Breast epithelium (tissue), 4 donors: ENCODE measurements around the gene LIMCH1. TPM values are rescaled to one million over a fixed set of nuclear protein-coding genes. Genes with fewer than 3 reads are reported as not detected.
A peak's percentile ranks its signal among the peaks of the same experiment; 100 is the strongest.

Experiments
- DNase-seq, 2 donors: peaks; one replicate each; pipeline ENCODE4 v3.0.0-alpha.2; 2019; ENCODE audit warnings: low spot score in 2 of 2
- H3K27ac ChIP-seq, 2 donors: fragments of 200-600 bp; sonication (generic) in 1 of 2; one replicate each; pipeline ENCODE4 v1.5.1; 2016 to 2019; ENCODE audit warnings: mild to moderate bottlenecking in 1 of 2
- H3K27me3 ChIP-seq, 2 donors: fragments of 200-600 bp; sonication (generic) in 1 of 2; one replicate each; pipeline versions ENCODE4 v1.5.1 to v1.6.0; 2017 to 2019; ENCODE audit warnings: control low read depth in 1 of 2, mild to moderate bottlenecking in 1 of 2
- H3K36me3 ChIP-seq: fragments of 200-600 bp; one replicate; pipeline ENCODE4 v1.5.1; 2019
- H3K4me1 ChIP-seq, 2 donors: fragments of 200-600 bp; sonication (generic); one replicate each; pipeline ENCODE4 v1.5.1; 2016 to 2019; ENCODE audit warnings: control low read depth in 1 of 2
- H3K4me3 ChIP-seq, 3 donors: fragments of 200-600 bp; sonication (generic); 1 replicate in 2 of 3; 2 replicates in 1 of 3; pipeline ENCODE4 v1.5.1; 2016 to 2019; ENCODE audit warnings: mild to moderate bottlenecking in 3 of 3, moderate library complexity in 2 of 3
- H3K9me3 ChIP-seq, 2 donors: fragments of 200-600 bp; sonication (generic) in 1 of 2; one replicate each; pipeline ENCODE4 v1.5.1; 2016 to 2019; ENCODE audit warnings: control low read depth in 1 of 2
- POLR2A ChIP-seq: fragments of 450-650 bp; IDR thresholded peaks from one replicate; pipeline ENCODE4 v1.6.1; 2016; ENCODE audit warnings: antibody characterized with exemption, mild to moderate bottlenecking, moderate library complexity
- POLR2AphosphoS5 ChIP-seq, 3 donors: sonication (generic); formaldehyde crosslinking; IDR thresholded peaks; one replicate each; pipeline ENCODE4 v1.6.1; 2017; ENCODE audit warnings: antibody characterized with exemption in 3 of 3
- intact Hi-C: fragments of 100-400 bp; cut with DNase I; formaldehyde crosslinking; loops from one replicate; pipeline ENCODE4 v1.15.1; 2023; ENCODE audit warnings: low total_unique reads
- total RNA-seq, 3 donors: library from RNA; depleted of rRNA; stranded (reverse); fragments of >200 nt; gene quantifications; one replicate each; pipeline ENCODE4 v1.1.0, GENCODE V29; 2016
- TF ChIP-seq, protein P1 (sequence below), 3 donors: fragments of 450-650 bp; IDR thresholded peaks; one replicate each; pipeline ENCODE4 v1.5.1; 2016 to 2017; ENCODE audit warnings: antibody characterized with exemption in 3 of 3, mild to moderate bottlenecking in 3 of 3, moderate library complexity in 3 of 3

The LIMCH1 gene
- total RNA-seq, 3 donors from 2014 or later: 34.6 to 72.2 (median 71.8) TPM

DNA sequence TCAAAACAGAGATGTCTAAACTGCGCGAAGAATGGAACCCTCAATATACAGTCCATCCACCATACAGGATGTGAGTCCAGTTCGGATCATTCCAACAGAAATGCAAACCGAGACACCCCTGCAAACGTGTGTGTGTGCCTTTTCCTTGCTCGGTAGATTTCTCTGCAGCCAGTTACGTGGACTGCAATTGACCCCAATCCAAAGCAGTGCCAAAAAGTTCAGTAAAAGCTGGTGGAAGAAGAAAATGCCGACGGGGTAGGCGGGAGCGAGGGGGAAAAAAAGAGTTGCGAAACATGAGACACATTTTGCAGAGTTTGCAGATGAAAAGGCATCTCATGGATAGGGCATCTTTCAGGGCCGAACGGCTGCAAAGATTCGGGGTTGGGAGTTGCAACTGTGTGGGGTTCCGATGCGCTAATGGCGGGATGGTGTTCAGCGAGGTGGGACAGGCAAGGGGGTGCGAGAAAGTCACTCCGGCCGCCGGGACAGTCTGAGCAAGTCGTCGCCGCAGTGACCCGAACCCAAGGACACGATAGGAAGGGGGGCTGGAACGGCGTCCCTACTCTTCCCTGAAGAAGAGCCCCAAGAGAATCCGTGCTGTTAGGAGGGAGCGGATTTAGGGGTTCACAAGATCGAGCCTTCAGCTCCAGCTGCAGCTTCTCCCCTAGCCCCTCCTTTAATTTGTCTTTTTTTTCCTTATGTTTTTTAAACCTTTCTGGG, 206.8 kb downstream of the LIMCH1 start:
- TF ChIP-seq POLR2A (no peak), POLR2AphosphoS5 (IDR thresholded peaks at IDR 0.05) (no peak)
- TF ChIP-seq, protein P1, sequence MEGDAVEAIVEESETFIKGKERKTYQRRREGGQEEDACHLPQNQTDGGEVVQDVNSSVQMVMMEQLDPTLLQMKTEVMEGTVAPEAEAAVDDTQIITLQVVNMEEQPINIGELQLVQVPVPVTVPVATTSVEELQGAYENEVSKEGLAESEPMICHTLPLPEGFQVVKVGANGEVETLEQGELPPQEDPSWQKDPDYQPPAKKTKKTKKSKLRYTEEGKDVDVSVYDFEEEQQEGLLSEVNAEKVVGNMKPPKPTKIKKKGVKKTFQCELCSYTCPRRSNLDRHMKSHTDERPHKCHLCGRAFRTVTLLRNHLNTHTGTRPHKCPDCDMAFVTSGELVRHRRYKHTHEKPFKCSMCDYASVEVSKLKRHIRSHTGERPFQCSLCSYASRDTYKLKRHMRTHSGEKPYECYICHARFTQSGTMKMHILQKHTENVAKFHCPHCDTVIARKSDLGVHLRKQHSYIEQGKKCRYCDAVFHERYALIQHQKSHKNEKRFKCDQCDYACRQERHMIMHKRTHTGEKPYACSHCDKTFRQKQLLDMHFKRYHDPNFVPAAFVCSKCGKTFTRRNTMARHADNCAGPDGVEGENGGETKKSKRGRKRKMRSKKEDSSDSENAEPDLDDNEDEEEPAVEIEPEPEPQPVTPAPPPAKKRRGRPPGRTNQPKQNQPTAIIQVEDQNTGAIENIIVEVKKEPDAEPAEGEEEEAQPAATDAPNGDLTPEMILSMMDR (IDR thresholded peaks at IDR 0.05): no peak
- Histone ChIP-seq H3K4me1 (no peaks in the 10 kb centered on the region), H3K9me3 (no peaks in the 10 kb centered on the region), H3K27me3 (peaks cover 6 to 66% of the 10 kb centered on the region in 2 donors), H3K36me3 (no peaks in the 10 kb centered on the region), H3K4me3 (no peak overlapping the region), H3K27ac (no peak overlapping the region)
- intact Hi-C loops: no loop called here
- no peak for DNase-seq

DNA sequence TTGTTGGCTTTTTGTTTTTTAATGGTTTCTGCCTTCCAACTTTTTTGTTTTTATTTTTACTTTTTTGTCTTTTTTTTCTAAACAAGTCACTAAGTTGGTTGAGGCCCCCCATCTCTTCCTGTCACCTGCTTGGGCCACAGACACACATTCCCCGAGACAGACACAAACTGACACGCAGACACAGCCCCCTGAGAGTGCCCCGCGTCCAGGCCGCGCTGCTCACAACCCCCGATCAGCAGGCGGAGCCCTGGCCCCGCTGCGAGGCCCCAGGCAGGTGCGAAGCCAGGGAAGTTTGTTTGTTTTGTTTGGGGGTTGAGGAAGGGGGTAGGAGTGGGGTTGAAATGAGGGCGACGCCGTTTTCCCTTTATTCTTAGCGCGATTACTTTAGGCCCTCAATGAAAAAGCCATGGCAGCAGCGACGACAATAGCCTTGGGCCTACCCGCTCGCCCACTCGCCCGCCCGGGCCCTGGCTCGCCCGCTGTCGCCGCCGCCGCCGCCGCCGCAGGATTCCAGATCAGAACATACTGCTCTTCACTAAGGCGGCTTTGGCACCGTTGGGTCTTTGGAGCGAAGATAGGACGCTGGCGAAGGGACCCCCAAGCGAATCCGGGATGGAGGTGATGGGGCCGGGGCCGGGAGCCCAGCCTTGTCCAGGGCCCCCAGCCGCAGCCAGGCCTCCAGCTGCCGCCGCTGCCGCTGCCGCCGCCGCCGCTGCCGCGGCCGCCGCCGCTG, 207.5 kb downstream of the LIMCH1 start:
- TF ChIP-seq, protein P1 (IDR thresholded peaks at IDR 0.05): no peak
- TF ChIP-seq POLR2AphosphoS5 (IDR thresholded peaks at IDR 0.05) (no peak), POLR2A (no peak)
- peak overlapping the region in 1 of 3 donors; percentile 15 for H3K4me3 ChIP-seq
- no peaks in the 10 kb centered on the region for H3K36me3 ChIP-seq
- no peak overlapping the region for H3K27ac ChIP-seq
- no peaks in the 10 kb centered on the region for H3K9me3 ChIP-seq
- no peak for DNase-seq
- H3K4me1 ChIP-seq: no peaks in the 10 kb centered on the region
- intact Hi-C loops: no loop called here
- H3K27me3 ChIP-seq: peaks cover 6 to 73% of the 10 kb centered on the region in 2 donors

DNA sequence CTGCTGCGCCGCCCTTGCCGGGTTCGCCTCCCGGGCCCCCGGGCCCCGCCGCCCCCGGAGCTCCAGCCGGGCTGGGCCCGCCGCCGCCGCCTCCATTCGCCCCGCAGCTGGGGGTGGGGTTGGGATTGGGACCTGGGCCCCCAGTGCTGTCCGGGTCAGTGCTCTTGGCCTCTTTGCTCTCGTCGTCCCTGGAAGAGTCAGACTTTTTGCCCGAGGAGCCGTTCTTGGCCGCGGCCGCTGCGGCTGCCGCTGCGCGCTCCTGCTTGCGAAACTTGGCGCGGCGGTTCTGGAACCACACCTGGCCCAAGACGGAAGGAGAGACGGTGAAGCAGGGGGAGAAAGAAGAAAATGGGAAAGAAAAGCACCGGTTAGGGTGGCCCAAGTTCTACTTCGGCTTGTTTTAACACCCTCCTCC, 208.1 kb downstream of the LIMCH1 start:
- no peak overlapping the region for H3K27ac ChIP-seq
- H3K4me1 ChIP-seq: no peaks in the 10 kb centered on the region
- peaks cover 6 to 79% of the 10 kb centered on the region in 2 donors for H3K27me3 ChIP-seq
- H3K4me3 ChIP-seq: peak overlapping the region in 1 of 3 donors; percentile 39
- intact Hi-C loops: no loop called here
- TF ChIP-seq POLR2AphosphoS5 (IDR thresholded peaks at IDR 0.05) (no peak), POLR2A (no peak)
- TF ChIP-seq, protein P1 (IDR thresholded peaks at IDR 0.05): no peak
- no peaks in the 10 kb centered on the region for H3K9me3 ChIP-seq
- H3K36me3 ChIP-seq: no peaks in the 10 kb centered on the region
- no peak for DNase-seq

DNA sequence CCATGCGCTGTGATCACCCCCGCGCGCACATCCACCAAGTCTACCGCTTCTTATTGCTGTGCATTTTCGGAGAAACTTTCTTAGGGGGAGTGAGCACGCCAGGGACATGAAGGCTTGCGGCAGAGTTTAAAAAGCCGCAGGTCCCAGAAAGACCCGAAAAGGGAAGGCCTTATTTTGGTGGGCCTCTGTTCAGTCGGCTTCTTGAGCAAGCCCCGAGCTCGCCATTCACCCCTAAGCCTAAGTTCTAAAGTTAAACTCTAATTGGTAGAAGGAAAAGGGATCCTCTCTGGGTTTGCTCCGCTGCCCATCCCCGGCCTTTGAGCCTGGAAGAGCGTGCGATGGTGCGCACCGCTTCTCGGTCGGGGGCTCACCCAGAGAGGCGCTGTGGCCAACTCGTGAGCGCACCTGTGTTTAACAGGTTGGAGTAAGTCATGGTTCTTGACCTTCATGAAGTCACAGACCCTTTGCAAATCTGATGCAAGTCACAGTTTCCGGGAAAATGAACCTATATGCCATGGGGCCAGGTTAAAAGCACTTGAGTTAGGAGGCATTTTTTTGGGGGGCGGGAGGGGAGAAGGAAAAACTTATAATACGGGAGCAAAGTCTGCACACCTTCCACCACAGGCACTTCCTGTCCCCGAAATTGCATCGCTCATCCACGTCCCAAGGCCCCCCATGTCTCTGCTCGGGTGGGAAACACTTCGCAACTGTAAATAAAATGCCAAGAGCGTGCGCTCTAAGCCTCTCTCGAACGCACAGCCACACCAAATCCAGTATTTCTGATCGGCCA, 208.7 kb downstream of the LIMCH1 start:
- Histone ChIP-seq H3K27me3 (peaks cover 6 to 85% of the 10 kb centered on the region in 2 donors), H3K27ac (no peak overlapping the region), H3K9me3 (no peaks in the 10 kb centered on the region), H3K4me3 (peak overlapping the region in 1 of 3 donors; percentile 39), H3K4me1 (no peaks in the 10 kb centered on the region), H3K36me3 (no peaks in the 10 kb centered on the region)
- DNase-seq: no peak
- TF ChIP-seq POLR2A (no peak), POLR2AphosphoS5 (IDR thresholded peaks at IDR 0.05) (no peak)
- TF ChIP-seq, protein P1 (IDR thresholded peaks at IDR 0.05): no peak
- intact Hi-C loops: no loop called here
